ENCODE measurements around the gene MISP.

Gene MISP

GRCh38 chr19:776549-776948 is 25.6 kb downstream of the MISP start:
- no peak for DNase-seq

GRCh38 chr19:778910-779653 is 28.2 kb downstream of the MISP start:
- DNase-seq: no peak

GRCh38 chr19:780935-781334 is 30.0 kb downstream of the MISP start:
- no peak for DNase-seq

- no peak for DNase-seq
Observed at GRCh38 chr19:781800-782184, 30.9 kb downstream of the MISP start.

GRCh38 chr19:782185-782877 is 31.4 kb downstream of the MISP start:
- DNase-seq: no peak

- no peak for DNase-seq
Observed at GRCh38 chr19:782878-783668, 32.2 kb downstream of the MISP start.

- DNase-seq: no peak
Observed at GRCh38 chr19:784541-784940, 33.6 kb downstream of the MISP start.

- DNase-seq: no peak
Observed at GRCh38 chr19:787536-787935, 36.6 kb downstream of the MISP start.

GRCh38 chr19:788686-788982 is 37.7 kb downstream of the MISP start:
- DNase-seq: no peak

GRCh38 chr19:788983-789700 is 38.2 kb downstream of the MISP start:
- no peak for DNase-seq

- no peak for DNase-seq
Observed at GRCh38 chr19:789701-790060, 38.8 kb downstream of the MISP start.

- DNase-seq: no peak
Observed at GRCh38 chr19:791007-791566, 40.2 kb downstream of the MISP start.

GRCh38 chr19:791567-792305 is 40.8 kb downstream of the MISP start:
- no peak for DNase-seq

- DNase-seq: no peak
Observed at GRCh38 chr19:792306-792885, 41.5 kb downstream of the MISP start.

GRCh38 chr19:793806-794205 is 42.9 kb downstream of the MISP start:
- DNase-seq: no peak

- DNase-seq: no peak
Observed at GRCh38 chr19:795073-795611, 44.2 kb downstream of the MISP start.

- no peak for DNase-seq
Observed at GRCh38 chr19:795691-796581, 45.0 kb downstream of the MISP start.

- peak; percentile 97 to 100 (median 100) for DNase-seq
Observed at GRCh38 chr19:796692-797527, 46.0 kb downstream of the MISP start, which contains the start of gene PTBP1. TSS of gene PTBP1 (plus strand) at chr19:797452. CDS start at chr19:797498, 46 bp downstream.
